ENCODE data around the gene LRRC59. TPM values are rescaled to one million over a fixed set of nuclear protein-coding genes. Genes with fewer than 3 reads are reported as not detected.

The LRRC59 gene
- total RNA-seq, 1 experiment from 2014 or later = 177 TPM

DNA sequence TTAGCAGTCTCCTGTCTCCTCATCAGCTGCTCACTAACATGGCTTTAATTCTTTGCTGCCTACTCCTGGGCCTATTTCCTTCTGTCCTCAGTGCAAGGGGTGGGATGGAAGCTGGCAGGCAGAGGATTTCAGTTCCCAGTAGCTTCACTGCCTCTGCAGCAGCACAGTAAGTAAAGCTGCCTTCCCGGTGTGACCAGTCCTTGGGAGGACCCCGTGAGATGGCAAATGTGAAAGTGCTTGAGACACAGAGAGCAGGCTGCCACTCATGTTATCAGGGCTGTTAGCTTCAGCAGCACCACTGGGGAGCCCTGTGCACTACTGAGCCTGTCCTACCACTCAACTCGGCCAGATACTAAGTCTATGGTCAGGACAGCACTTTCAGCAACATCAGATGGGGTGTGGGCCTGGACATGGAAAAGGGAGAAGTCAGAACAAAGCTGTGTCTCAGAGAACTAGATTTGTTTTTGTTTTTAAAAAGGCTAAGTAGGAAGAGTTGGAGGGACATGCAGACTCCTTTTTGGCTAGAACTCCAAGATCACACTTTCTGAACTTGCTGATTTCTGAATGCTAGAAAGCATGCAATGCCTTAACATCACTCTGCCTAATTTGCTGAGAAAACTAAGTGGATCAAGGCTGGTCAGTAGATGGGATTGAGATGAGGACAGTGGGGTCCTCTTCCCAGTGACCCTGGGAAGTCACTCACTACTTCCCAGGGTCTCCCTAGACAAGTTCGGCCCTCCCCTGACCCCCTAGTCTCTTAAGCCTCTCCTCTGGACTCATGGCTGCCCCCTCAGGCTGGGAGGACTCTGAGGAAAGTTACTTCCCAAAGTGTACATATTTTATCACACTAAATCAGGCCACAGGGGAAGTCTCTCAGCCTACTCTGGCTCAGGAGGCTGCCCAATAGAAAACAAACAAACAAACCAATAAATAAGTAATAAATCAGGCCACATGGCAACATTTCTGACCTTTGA is 29.8 kb upstream of the LRRC59 start:
- Histone ChIP-seq H3K4me1 (ENCODE audit: insufficient read depth, low read length, poor library complexity, severe bottlenecking) (peaks cover 35% of the 10 kb centered on the region), H3K4me3 (ENCODE audit: low read depth, low read length, poor library complexity, severe bottlenecking) (peak overlapping the region; percentile 57), H3K9me3 (ENCODE audit: low read depth, low read length, poor library complexity, severe bottlenecking) (no peaks in the 10 kb centered on the region), H3K27me3 (replicated peaks; ENCODE audit: insufficient read depth, low read depth, low read length, poor library complexity) (no peaks in the 10 kb centered on the region), H3K36me3 (ENCODE audit: insufficient read depth, low read length, poor library complexity, severe bottlenecking) (no peaks in the 10 kb centered on the region), H3K27ac (ENCODE audit: low read depth, low read length, poor library complexity, severe bottlenecking) (no peak overlapping the region)
- TSS peak; percentile 37 for BruUV-seq (replicated peaks)
- ChIA-PET POLR2A (ENCODE audit: low non-redundant PET) (no interaction called here), CTCF (interaction anchor here (0.7 kb wide), 2 partner anchors 29 to 847 kb away, joined by 3 to 5 read pairs; partner anchors contain the start of gene LRRC59)
- DNase-seq (ENCODE audit: low spot score) = peak; percentile 35
- intact Hi-C loops (cut with micrococcal nuclease; ENCODE audit: unreplicated experiment) = no loop called here
- TF ChIP-seq EZH2 (IDR thresholded peaks at IDR 0.05; ENCODE audit: borderline replicate concordance, low read depth, low read length, poor library complexity, severe bottlenecking) (no peak), CTCF (conservative IDR thresholded peaks at IDR 0.05; ENCODE audit: low read depth, low read length) (peak; percentile 45)

GRCh38 chr17:50426472-50426782 is 29.1 kb upstream of the LRRC59 start:
- intact Hi-C loops (cut with micrococcal nuclease; ENCODE audit: unreplicated experiment) = no loop called here
- H3K36me3 ChIP-seq (ENCODE audit: insufficient read depth, low read length, poor library complexity, severe bottlenecking) = no peaks in the 10 kb centered on the region
- DNase-seq (ENCODE audit: low spot score) = no peak
- no peaks in the 10 kb centered on the region for H3K9me3 ChIP-seq (ENCODE audit: low read depth, low read length, poor library complexity, severe bottlenecking)
- no peak overlapping the region for H3K27ac ChIP-seq (ENCODE audit: low read depth, low read length, poor library complexity, severe bottlenecking)
- peak overlapping the region; percentile 57 for H3K4me3 ChIP-seq (ENCODE audit: low read depth, low read length, poor library complexity, severe bottlenecking)
- CTCF ChIA-PET = interaction anchor here (0.7 kb wide), 1 partner anchor 29 kb away, joined by 5 read pairs; the partner anchor contains the start of gene LRRC59
- POLR2A ChIA-PET (ENCODE audit: low non-redundant PET) = no interaction called here
- H3K4me1 ChIP-seq (ENCODE audit: insufficient read depth, low read length, poor library complexity, severe bottlenecking) = peaks cover 35% of the 10 kb centered on the region
- no peak for TF ChIP-seq CTCF (conservative IDR thresholded peaks at IDR 0.05; ENCODE audit: low read depth, low read length)
- TF ChIP-seq EZH2 (IDR thresholded peaks at IDR 0.05; ENCODE audit: borderline replicate concordance, low read depth, low read length, poor library complexity, severe bottlenecking) = no peak
- no peaks in the 10 kb centered on the region for H3K27me3 ChIP-seq (replicated peaks; ENCODE audit: insufficient read depth, low read depth, low read length, poor library complexity)
- no TSS peak for BruUV-seq (replicated peaks)

DNA sequence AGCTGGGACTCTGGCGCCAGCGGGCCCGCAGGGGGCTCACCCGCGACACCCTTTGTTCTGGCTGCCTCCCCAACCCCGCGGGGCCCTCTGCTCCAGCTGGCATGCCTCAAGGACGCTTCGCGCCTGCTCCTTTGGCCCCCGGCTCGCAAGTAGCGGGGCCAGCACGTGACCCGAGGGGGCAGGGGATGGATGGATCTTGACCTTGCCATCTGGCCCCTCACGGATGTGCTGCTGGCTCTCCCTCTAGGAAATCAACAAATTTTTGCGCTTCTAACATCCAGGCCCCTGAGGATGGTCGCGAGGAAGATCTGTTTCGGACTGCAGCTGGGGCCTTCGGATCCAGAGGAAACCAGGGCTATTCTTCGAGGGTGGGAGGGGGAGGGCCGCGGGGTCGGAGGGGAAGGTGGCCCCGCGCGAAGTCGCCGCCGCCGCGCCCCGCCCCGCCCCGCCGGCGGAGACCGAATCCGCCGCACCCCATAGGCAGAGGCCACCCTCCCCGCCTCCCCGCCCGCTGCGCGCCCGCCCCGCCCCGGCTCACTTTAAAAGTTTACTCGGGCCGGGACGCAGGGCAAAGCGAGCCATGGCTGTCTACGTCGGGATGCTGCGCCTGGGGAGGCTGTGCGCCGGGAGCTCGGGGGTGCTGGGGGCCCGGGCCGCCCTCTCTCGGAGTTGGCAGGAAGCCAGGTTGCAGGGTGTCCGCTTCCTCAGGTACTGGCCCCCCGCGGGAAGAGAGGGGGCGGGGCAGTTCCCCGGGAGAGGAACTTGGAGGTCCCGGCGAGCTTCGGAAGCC is 28.6 kb upstream of the LRRC59 start, which contains the start of gene ACSF2:
ACSF2 (plus strand) TSS at position 537 of the 790 bp plus-strand sequence; CDS start at position 581, 44 bp downstream.
- intact Hi-C loops (cut with micrococcal nuclease; ENCODE audit: unreplicated experiment) = no loop called here
- peaks cover 37% of the 10 kb centered on the region for H3K4me1 ChIP-seq (ENCODE audit: insufficient read depth, low read length, poor library complexity, severe bottlenecking)
- ChIA-PET CTCF (interaction anchor here (0.7 kb wide), 1 partner anchor 28 kb away, joined by 5 read pairs; the partner anchor contains the start of gene LRRC59), POLR2A (ENCODE audit: low non-redundant PET) (no interaction called here)
- H3K36me3 ChIP-seq (ENCODE audit: insufficient read depth, low read length, poor library complexity, severe bottlenecking) = no peaks in the 10 kb centered on the region
- BruUV-seq (replicated peaks) = no TSS peak
- H3K27ac ChIP-seq (ENCODE audit: low read depth, low read length, poor library complexity, severe bottlenecking) = no peak within 1 kb of the TSS
- H3K27me3 ChIP-seq (replicated peaks; ENCODE audit: insufficient read depth, low read depth, low read length, poor library complexity) = no peaks in the 10 kb centered on the region
- TF ChIP-seq CTCF (conservative IDR thresholded peaks at IDR 0.05; ENCODE audit: low read depth, low read length) (no peak), EZH2 (IDR thresholded peaks at IDR 0.05; ENCODE audit: borderline replicate concordance, low read depth, low read length, poor library complexity, severe bottlenecking) (no peak)
- H3K4me3 ChIP-seq (ENCODE audit: low read depth, low read length, poor library complexity, severe bottlenecking) = peak within 1 kb of the TSS; percentile 57
- no peaks in the 10 kb centered on the region for H3K9me3 ChIP-seq (ENCODE audit: low read depth, low read length, poor library complexity, severe bottlenecking)
- DNase-seq (ENCODE audit: low spot score) = peak; percentile 71

All from A673 (cell line).